Smooth muscle cell of the coronary artery (primary cell): ENCODE results near the gene RNF227. TPM values are rescaled to one million over a fixed set of nuclear protein-coding genes. Genes with fewer than 3 reads are reported as not detected.

Experiments used
- total RNA-seq: library from RNA; depleted of rRNA; stranded (reverse); fragments of >200 nt; gene quantifications from 2 replicates; pipeline ENCODE4 v1.2.3, GENCODE V29; 2014; ENCODE audit warnings: low replicate concordance

RNF227 gene
- total RNA-seq, result 0.98 and 1.1 TPM in 2 replicates

DNA sequence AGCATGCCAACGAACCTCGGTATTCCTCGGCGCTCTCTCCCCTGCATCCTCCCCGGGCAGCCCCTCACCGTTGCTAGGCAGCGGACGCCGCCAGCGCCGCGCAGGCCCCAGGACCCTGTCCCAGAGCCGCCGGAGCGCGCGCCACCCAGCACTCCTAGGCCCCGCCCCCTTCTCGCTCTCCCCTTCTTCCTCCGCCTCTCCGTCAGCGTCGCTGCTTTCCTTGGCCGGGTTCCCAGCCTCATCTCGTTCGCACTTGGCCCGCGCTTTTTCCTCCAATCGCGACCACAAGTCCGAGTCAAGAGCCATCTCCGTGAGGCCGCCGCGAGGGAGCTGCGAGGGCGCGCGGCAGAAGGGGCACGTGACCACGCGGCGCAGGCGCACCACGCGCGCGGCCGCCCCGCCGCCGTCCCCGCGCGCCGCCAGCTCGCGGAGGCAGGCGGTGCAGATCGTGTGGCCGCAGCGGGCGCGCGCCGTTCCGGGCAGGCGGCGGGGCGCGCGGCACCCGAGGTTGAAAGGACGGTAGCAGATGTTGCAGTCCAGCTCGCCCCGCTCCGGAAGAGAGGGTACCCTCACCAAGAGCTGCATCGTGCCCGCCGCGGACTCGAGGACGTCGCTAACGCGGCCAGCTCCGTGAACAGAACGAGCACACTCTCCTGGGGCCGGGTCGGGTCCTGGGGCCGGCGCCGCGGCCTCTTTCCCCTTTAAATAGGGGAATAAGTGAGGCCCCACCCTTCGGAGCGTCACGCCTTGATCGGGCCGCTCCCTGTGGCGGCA, at the start of gene RNF227:
TSS of gene RNF227 (minus strand) at position 679 of the 774 bp plus-strand sequence. CDS start at position 585, 94 bp downstream.

GRCh38 chr17:7931709-7932482, 15.8 kb upstream of the RNF227 start, which contains the start of the genes CNTROB and TRAPPC1:
CNTROB (plus strand) TSS chr17:7932206; CDS start chr17:7933080, 874 bp downstream.
TRAPPC1 (minus strand) TSS chr17:7931946; CDS start chr17:7931829, 117 bp downstream.

DNA sequence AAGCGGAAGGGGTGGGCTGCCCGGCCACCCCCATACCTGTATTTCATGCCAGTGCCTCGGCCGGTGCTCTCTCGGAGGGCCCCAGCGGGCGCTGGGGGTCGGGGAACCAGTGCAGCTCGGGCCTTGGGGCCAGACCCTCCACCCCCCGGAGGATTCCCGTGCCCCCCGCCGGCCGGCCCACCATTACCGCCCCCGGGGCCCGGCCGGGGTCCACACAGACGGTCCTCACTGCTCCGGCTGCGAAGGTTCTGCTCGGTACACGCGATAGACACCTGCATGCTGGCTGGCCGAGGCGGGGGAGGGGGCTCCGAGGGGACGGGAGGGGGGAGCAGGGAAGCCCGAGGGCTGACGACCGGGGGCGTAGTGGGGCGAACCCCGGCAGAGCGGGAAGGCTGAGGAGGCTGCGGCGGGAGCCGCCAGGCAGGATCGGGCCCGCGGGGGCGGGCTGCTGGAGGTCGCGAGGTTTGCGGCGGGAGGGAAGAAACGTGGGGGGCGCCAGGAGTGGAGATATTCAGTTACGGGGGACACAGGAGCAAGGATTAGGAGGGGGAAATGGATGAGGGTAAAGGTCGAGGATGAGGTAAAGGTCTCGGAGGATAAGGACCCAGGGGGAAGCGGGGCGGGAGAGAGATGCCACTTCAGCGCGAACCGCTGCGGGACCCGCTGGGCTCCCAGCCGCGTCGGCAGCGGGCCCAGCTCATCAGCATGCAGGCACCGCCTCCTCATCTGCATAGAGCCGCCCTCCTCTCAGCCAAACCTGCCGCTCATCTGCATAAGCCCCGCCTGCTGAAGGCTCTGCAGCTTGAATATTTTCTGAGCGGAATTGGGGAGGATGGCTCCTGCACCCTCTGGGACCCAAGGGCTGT, 13.3 kb upstream of the RNF227 start, which contains the start of gene KCNAB3:
TSS of gene KCNAB3 (minus strand) at position 699 of the 866 bp plus-strand sequence. CDS start at position 278, 421 bp downstream.

DNA sequence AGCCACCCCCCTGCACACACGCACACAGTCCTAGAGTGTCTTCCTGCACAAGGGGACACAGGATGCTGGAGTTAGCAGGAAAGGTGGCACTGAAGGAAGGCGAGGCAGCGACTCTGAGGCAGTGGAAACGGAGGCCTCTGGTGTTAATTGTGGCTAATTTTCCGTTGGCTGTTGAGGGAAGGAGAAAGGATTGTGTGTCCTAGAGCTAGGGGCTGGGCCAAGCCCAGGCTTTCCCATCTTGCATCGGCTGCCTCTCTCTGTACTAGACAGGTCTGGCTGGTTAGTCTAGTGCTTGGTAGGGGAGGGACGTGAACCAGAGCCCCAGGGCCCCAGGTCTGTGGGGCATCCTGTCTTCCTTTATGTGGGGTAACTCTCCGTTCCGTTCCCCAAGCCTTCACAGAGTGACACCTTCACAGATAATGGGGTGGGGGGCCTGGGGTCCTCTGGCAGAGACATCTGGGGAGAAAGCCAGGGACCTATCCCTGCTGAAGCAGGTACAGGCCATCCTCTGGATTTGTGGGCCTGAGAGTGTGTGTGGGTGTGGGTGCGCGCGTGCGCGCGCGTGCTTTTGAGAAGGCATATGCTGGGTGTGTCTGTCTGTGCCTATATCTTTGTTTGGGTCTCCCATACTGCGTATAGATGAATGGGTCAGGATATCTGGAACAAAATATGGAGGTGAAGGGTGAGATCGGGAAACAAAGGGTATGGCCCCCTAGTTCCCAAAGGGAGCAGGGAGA, 27.7 kb downstream of the RNF227 start, which contains the start of gene CHD3:
TSS of gene CHD3 (plus strand) at position 606 of the 737 bp plus-strand sequence. CDS start 212 bp downstream, outside the sequence.

Other genes starting within 250 kb of the RNF227 start
- 14.3 and 23.0 TPM in 2 replicates for gene TP53, start 228.8 kb downstream of the RNF227 start, total RNA-seq
- 2.6 and 4.6 TPM in 2 replicates for gene WRAP53, start 227.8 kb downstream of the RNF227 start, total RNA-seq
- 0.47 and 1.4 TPM in 2 replicates for gene EFNB3, start 211.1 kb downstream of the RNF227 start, total RNA-seq
- 0.15 and 0.35 TPM in 2 replicates for gene DNAH2, start 198.5 kb downstream of the RNF227 start, total RNA-seq
- gene KDM6B, start 82.1 kb downstream of the RNF227 start, total RNA-seq, result 3.8 and 4.0 TPM in 2 replicates
- 0.23 TPM in 2 replicates for gene TMEM88, start 61.2 kb downstream of the RNF227 start, total RNA-seq
- gene NAA38, start 58.7 kb downstream of the RNF227 start, total RNA-seq, result 145 and 157 TPM in 2 replicates
- gene CYB5D1, start 58.3 kb downstream of the RNF227 start, total RNA-seq, result 7.5 and 8.3 TPM in 2 replicates
- 179 and 468 TPM in 2 replicates for gene CHD3, start 27.5 kb downstream of the RNF227 start, total RNA-seq
- gene KCNAB3, start 13.6 kb upstream of the RNF227 start, total RNA-seq, result 0.15 TPM in 1 of 2 replicates, not detected in the other
- gene TRAPPC1, start 15.7 kb upstream of the RNF227 start, total RNA-seq, result 57.1 and 61.6 TPM in 2 replicates
- gene CNTROB, start 15.9 kb upstream of the RNF227 start, total RNA-seq, result 16.1 and 18.1 TPM in 2 replicates
- gene GUCY2D, start 86.3 kb upstream of the RNF227 start, total RNA-seq, result not detected in 2 replicates
- 0.12 TPM in 1 of 2 replicates, not detected in the other for gene ALOX15B, start 122.8 kb upstream of the RNF227 start, total RNA-seq
- gene ALOX12B, start 171.4 kb upstream of the RNF227 start, total RNA-seq, result not detected in 2 replicates
- gene ALOXE3, start 202.2 kb upstream of the RNF227 start, total RNA-seq, result not detected in 2 replicates
- gene HES7, start 207.8 kb upstream of the RNF227 start, total RNA-seq, result not detected in 2 replicates
- gene PER1, start 236.1 kb upstream of the RNF227 start, total RNA-seq, result 2.5 and 4.8 TPM in 2 replicates
- gene VAMP2, start 246.7 kb upstream of the RNF227 start, total RNA-seq, result 1.9 and 4.6 TPM in 2 replicates